Measurements from ENCODE around the gene ANTKMT.

- no peak for TF ChIP-seq POLR2A (IDR thresholded peaks at IDR 0.05; ENCODE audit: control extremely low read depth in 1 of 2, low read depth in 2 of 2, low read length in 2 of 2)
- no peak for TF ChIP-seq EP300 (IDR thresholded peaks at IDR 0.05; ENCODE audit: borderline replicate concordance in 1 of 2, low read depth in 2 of 2, low read length in 2 of 2)
- TF ChIP-seq POLR2AphosphoS5 (IDR thresholded peaks at IDR 0.05; ENCODE audit: low read depth, low read length): no peak
These were observed 40.4 kb upstream of the ANTKMT start for GRCh38 chr16:680625-680945.
